K562 (cell line): ENCODE data around the gene ATP6V0A1. TPM values are rescaled to one million over a fixed set of nuclear protein-coding genes. Genes with fewer than 3 reads are reported as not detected.
"Not testable (repeated sequence)": the region's sequence is repeated elsewhere in the genome, so short reads cannot be mapped to it uniquely, and the experiment has no call there.

Experiments
- ATAC-seq: fragments of 200-7000 bp; cut with Tn5 transposase; 3 replicates; pipeline ENCODE4 v1.9.1; 2020; ENCODE audit warnings: moderate library complexity
- BruUV-seq: library from RNA; stranded (reverse); fragments of 400-500 nt; replicated peaks from 2 replicates; lab custom pipeline; 2021; lab: Mats Ljungman, UMichigan
- CTCF ChIA-PET: fragments of 300-600 bp; formaldehyde crosslinking; extraction: SDS; loops from one replicate; lab custom pipeline; 2021; ENCODE audit warnings: low intra/inter-chr PET ratio; lab: Yijun Ruan, JAX
- POLR2A ChIA-PET: fragments of 300-600, 350-650 bp; sonication (Branson Sonifier 250); formaldehyde crosslinking; extraction: SDS; loops from one replicate; lab custom pipeline; 2021; ENCODE audit warnings: antibody characterized with exemption, inconsistent platforms; lab: Yijun Ruan, JAX
- DNase-seq, 4 experiments: peaks; one replicate each; pipeline versions ENCODE4 v3.0.0 to v3.0.0-alpha.2; 2011 to 2018; ENCODE audit warnings: low spot score in 3 of 4, mixed read lengths in 3 of 4; ENCODE audit errors: extremely low read depth in 1 of 4
- FAIRE-seq: peaks from 2 replicates; lab custom pipeline; 2011; peaks lifted over from hg19 to GRCh38; lab: Jason Lieb, UNC
- H2AFZ ChIP-seq: 2 replicates; pipeline ENCODE4 v1.6.0; 2011; ENCODE audit warnings: low read depth, low read length, control low read depth, inconsistent platforms
- H3K27ac ChIP-seq: fragments of 200-600 bp; 3 replicates; pipeline ENCODE4 v1.8.0; 2011; ENCODE audit warnings: low read depth, mild to moderate bottlenecking, control low read depth, inconsistent platforms, low read length, moderate library complexity, mixed read lengths; ENCODE audit errors: extremely low read depth
- H3K27me3 ChIP-seq, 2 experiments: fragments of 300-600 bp in 1 of 2; 2 replicates in 1 of 2; 3 replicates in 1 of 2; pipeline versions ENCODE4 v1.6.0 to v1.8.0; 2011; ENCODE audit warnings: inconsistent platforms in 2 of 2, low read length in 2 of 2, mild to moderate bottlenecking in 1 of 2, mixed read lengths in 1 of 2, moderate library complexity in 1 of 2; ENCODE audit not compliant: control insufficient read depth in 2 of 2, insufficient read depth in 2 of 2
- H3K36me3 ChIP-seq: fragments of 300-600 bp; 3 replicates; pipeline ENCODE4 v1.8.0; 2011; ENCODE audit warnings: mild to moderate bottlenecking, low read length, inconsistent platforms; ENCODE audit not compliant: control insufficient read depth, insufficient read depth
- H3K4me1 ChIP-seq, 2 experiments: fragments of 200-600 bp in 1 of 2; replicated peaks in 1 of 2; 2 replicates in 1 of 2; 3 replicates in 1 of 2; pipeline versions ENCODE4 v1.5.1 to v1.8.0; 2011; ENCODE audit warnings: inconsistent platforms in 2 of 2, low read length in 2 of 2, mild to moderate bottlenecking in 1 of 2, mixed read lengths in 1 of 2, moderate library complexity in 1 of 2; ENCODE audit not compliant: control insufficient read depth in 2 of 2, insufficient read depth in 2 of 2
- H3K4me2 ChIP-seq: 2 replicates; pipeline ENCODE4 v1.6.1; 2011; ENCODE audit warnings: low read length, control low read depth, inconsistent platforms, mixed read lengths; ENCODE audit not compliant: insufficient read depth
- H3K4me3 ChIP-seq: fragments of 200-600 bp; sonication (generic), shearing (Covaris generic); 2 replicates; pipeline ENCODE4 v1.5.1; 2016; ENCODE audit warnings: control low read depth, inconsistent platforms
- H3K79me2 ChIP-seq: fragments of 200-600 bp; 3 replicates; pipeline ENCODE4 v1.8.0; 2011; ENCODE audit warnings: low read length, inconsistent platforms; ENCODE audit not compliant: control insufficient read depth, insufficient read depth
- H3K9ac ChIP-seq, 2 experiments: 2 replicates each; pipeline versions ENCODE4 v1.6.0 to v1.6.1; 2011; ENCODE audit warnings: low read depth in 2 of 2, low read length in 2 of 2, control low read depth in 1 of 2, inconsistent platforms in 1 of 2, mild to moderate bottlenecking in 1 of 2, mixed read lengths in 1 of 2; ENCODE audit not compliant: insufficient read depth in 1 of 2
- H3K9me1 ChIP-seq: one replicate; pipeline ENCODE4 v1.6.0; 2011; ENCODE audit warnings: inconsistent platforms, mild to moderate bottlenecking, low read length, moderate library complexity; ENCODE audit not compliant: control insufficient read depth, insufficient read depth
- H3K9me3 ChIP-seq: replicated peaks from 2 replicates; pipeline ENCODE4 v1.5.1; 2011; ENCODE audit warnings: low read depth, low read length, inconsistent platforms; ENCODE audit not compliant: control insufficient read depth, insufficient read depth
- H4K20me1 ChIP-seq: replicated peaks from 2 replicates; pipeline ENCODE4 v1.6.1; 2011; ENCODE audit warnings: low read length, inconsistent platforms, mixed read lengths; ENCODE audit not compliant: control insufficient read depth, insufficient read depth
- FOXP1 ChIP-seq: sonication (generic); formaldehyde crosslinking; IDR thresholded peaks from 2 replicates; pipeline ENCODE4 v1.8.0; 2022; ENCODE audit warnings: mild to moderate bottlenecking, missing genetic modification reagents
- KDM5B ChIP-seq: fragments of 200-600 bp; sonication (generic); IDR thresholded peaks from 2 replicates; pipeline ENCODE4 v1.6.1; 2012; ENCODE audit warnings: low read depth, mild to moderate bottlenecking, moderate library complexity, low read length, control low read depth, inconsistent platforms; ENCODE audit not compliant: insufficient replicate concordance
- POLR2G ChIP-seq: fragments of 200-400 bp; formaldehyde crosslinking; IDR thresholded peaks from 2 replicates; pipeline ENCODE4 v1.6.1; 2017; ENCODE audit warnings: low read depth, mild to moderate bottlenecking, antibody characterized with exemption, low read length, moderate library complexity
- ZNF780A ChIP-seq: fragments of 250-450 bp; sonication (Bioruptor Pico); IDR thresholded peaks from 2 replicates; pipeline ENCODE4 v1.5.0; 2021; ENCODE audit warnings: mild to moderate bottlenecking
- WGBS: fragments of 100-300 bp; shearing (Covaris generic); methylation state at CpG from one replicate; pipeline ENCODE4 v1.1.6; 2016; ENCODE audit warnings: low coverage, mixed read lengths; ENCODE audit not compliant: insufficient coverage; ENCODE audit errors: missing lambda C conversion rate; 5-methylcytosine and 5-hydroxymethylcytosine counted together
- in situ Hi-C: fragments of 300-500 bp; cut with MboI; formaldehyde crosslinking; loops from 4 replicates; pipeline ENCODE4 v1.15.0; 2018; ENCODE audit warnings: inconsistent platforms, mixed read lengths
- intact Hi-C: fragments of 100-400 bp; cut with micrococcal nuclease; formaldehyde crosslinking; loops from 2 replicates; pipeline ENCODE4 v1.14.2; 2022
- polyA plus RNA-seq, 8 experiments: library from polyadenylated mRNA; depleted of rRNA in 4 of 8; stranded (reverse) in 5 of 8; unstranded in 3 of 8; fragments of >200 nt; fragmentation: Nextera tagmentation in 2 of 8; fragmentation: Illumina TruSeq in 1 of 8; extraction: Ambion mirVana in 2 of 8; extraction: Trizol in 1 of 8; gene quantifications; 2 replicates each; pipeline versions ENCODE4 v1.2.1 to v1.2.3, GENCODE V29; 2011 to 2014; ENCODE audit warnings: inconsistent platforms in 1 of 8, missing spikeins in 1 of 8
- total RNA-seq, 7 experiments: library from RNA; depleted of rRNA in 6 of 7; stranded (reverse); fragments of >200 nt in 6 of 7; fragmentation: Illumina TruSeq in 2 of 7; extraction: Trizol in 2 of 7; gene quantifications; 2 replicates each; pipeline versions ENCODE4 v1.2.1 to v1.2.3, GENCODE V29; 2011 to 2021; ENCODE audit warnings: low replicate concordance in 1 of 7

ATP6V0A1 gene
- total and polyA plus RNA-seq, 9 of the 15 experiments (the other 6 are each of a cell fraction or from before 2014, with no cell fraction given) = 11.8 to 158 (median 75.5) TPM

DNA sequence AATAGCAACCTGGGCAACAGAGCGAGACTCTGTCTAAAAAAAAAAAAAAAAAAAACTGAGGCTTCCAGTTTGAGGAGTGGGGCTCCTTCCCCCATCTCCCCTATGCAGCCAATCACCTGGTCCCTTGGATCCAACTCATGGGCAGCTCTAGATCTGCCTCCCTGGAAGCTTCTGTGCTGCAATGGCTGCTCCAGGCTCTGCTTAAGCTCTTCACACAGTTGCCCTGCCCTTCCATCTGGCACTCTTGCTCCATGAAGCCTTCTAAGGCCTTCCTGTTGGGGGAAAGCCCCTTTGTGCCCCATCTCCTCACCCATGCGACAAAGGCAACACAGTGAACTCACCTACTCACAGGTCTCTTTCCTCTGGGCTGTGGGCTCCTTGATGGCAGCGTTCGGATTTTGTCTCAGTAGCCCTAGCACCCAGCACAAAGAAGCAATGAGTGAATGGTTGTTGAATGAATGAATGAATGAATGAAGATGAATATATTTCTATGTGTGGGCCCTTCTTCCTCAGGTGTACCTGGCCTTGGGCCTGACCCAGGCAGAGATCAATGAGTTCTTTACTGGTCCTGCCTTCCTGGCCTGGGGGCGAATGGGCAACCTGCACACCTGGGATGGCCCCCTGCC is 79.3 kb downstream of the ATP6V0A1 start:
- peaks cover 23 to 44% of the 10 kb centered on the region in 2 experiments; a peak in 4 of 5 replicates for H3K4me1 ChIP-seq
- H3K9me1 ChIP-seq = no peaks in the 10 kb centered on the region
- H4K20me1 ChIP-seq = no peaks in the 10 kb centered on the region; the same call in 1 of the 2 replicates
- intact Hi-C loops = no loop called here
- H2AFZ ChIP-seq = no peak overlapping the region
- ATAC-seq (no peak), FAIRE-seq (no peak), DNase-seq (peak in 1 of 4 experiments; percentile 4)
- ChIA-PET POLR2A (interaction anchor here (0.7 to 1.6 kb wide), 2 partner anchors 17 to 25 kb away, joined by 4 read pairs; no protein-coding TSS in a partner anchor), CTCF (no interaction called here)
- TF ChIP-seq FOXP1 (CRISPR knock-in tag) (no peak), ZNF780A (CRISPR knock-in tag) (no peak)
- H3K27ac ChIP-seq = no peak overlapping the region
- H3K36me3 ChIP-seq = peaks cover 28% of the 10 kb centered on the region; the same call in 2 of the 3 replicates
- no TSS peak for BruUV-seq
- WGBS = 92% methylated on average over 5 of the region's 5 CpGs
- in situ Hi-C loops = no loop called here
- H3K79me2 ChIP-seq = peaks cover 17% of the 10 kb centered on the region
- no peak overlapping the region for H3K4me3 ChIP-seq
- H3K27me3 ChIP-seq = no peaks in the 10 kb centered on the region
- H3K9ac ChIP-seq = peak overlapping the region in 1 of 2 experiments; percentile 15; a peak in 1 of 4 replicates
- no peaks in the 10 kb centered on the region for H3K9me3 ChIP-seq
- no peak overlapping the region for H3K4me2 ChIP-seq

DNA sequence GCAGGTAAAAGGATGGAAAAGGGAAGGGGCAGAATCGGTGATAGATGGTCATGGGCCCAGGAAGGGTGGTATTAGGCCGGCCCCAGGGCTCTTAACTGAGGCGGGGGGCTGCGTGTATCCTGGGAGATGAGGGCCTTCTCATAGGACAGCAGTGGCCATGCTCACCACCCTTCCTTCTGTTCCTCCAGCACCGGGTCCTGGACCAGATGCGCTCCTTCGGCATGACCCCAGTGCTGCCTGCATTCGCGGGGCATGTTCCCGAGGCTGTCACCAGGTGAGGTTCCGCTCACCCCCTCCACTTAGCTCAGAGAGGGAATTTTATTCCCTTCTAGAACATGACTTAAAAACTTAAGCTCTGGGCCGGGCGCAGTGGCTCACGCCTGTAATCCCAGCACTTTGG is 79.8 kb downstream of the ATP6V0A1 start:
- Histone ChIP-seq H3K79me2 (peaks cover 17% of the 10 kb centered on the region), H3K27me3 (no peaks in the 10 kb centered on the region), H3K9me3 (no peaks in the 10 kb centered on the region), H3K27ac (no peak overlapping the region), H3K4me1 (peaks cover 23 to 49% of the 10 kb centered on the region in 2 experiments; a peak in 4 of 5 replicates), H3K4me3 (no peak overlapping the region), H4K20me1 (no peaks in the 10 kb centered on the region; the same call in 1 of the 2 replicates), H2AFZ (no peak overlapping the region), H3K9me1 (no peaks in the 10 kb centered on the region), H3K4me2 (no peak overlapping the region), H3K36me3 (peaks cover 34% of the 10 kb centered on the region; the same call in 2 of the 3 replicates), H3K9ac (peak overlapping the region in 1 of 2 experiments; percentile 70; a peak in 1 of 4 replicates)
- ATAC-seq (no peak), DNase-seq (no peak), FAIRE-seq (no peak)
- POLR2A ChIA-PET = interaction anchor here (1.6 kb wide), 1 partner anchor 16 kb away, joined by 4 read pairs; no protein-coding TSS in a partner anchor
- 0 out of 2 replicates have a peak, but pooled peaks have one; percentile 26 for TF ChIP-seq POLR2G
- no peak for TF ChIP-seq KDM5B
- BruUV-seq = no TSS peak
- 95% methylated on average over 14 of the region's 14 CpGs for WGBS
- intact Hi-C loops = no loop called here
- in situ Hi-C loops = no loop called here
- CTCF ChIA-PET = no interaction called here

DNA sequence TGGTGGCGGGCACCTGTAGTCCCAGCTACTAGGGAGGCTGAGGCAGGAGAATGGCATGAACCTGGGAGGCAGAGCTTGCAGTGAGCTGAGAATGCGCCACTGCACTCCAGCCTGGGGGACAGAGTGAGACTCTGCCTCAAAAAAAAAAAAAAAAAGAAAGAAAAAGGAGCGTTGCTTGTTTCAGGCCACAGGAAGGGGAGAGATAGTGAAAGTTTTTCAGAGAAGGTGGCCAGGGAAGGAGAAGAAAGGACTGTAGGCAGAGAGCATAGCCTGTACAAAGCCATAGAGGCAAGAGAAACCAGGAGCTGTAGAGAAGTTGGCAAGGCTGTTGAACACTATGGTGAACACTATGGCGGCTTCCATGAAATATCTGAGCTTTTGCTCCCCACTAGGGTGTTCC is 81.9 kb downstream of the ATP6V0A1 start:
- H2AFZ ChIP-seq, FAIRE-seq, H3K9ac ChIP-seq, CTCF ChIA-PET, DNase-seq, ATAC-seq, H3K9me3 ChIP-seq, in situ Hi-C loops, BruUV-seq, H3K4me3 ChIP-seq, H3K9me1 ChIP-seq, intact Hi-C loops, H3K4me2 ChIP-seq, H4K20me1 ChIP-seq, H3K27ac ChIP-seq, H3K27me3 ChIP-seq: not testable (repeated sequence)
- 89% methylated on average over 2 of the region's 4 CpGs for WGBS
- H3K79me2 ChIP-seq = peaks cover 16% of the 10 kb centered on the region
- POLR2A ChIA-PET = interaction anchor here (0.6 to 1.5 kb wide), 2 partner anchors 21 to 26 kb away, joined by 3 read pairs; no protein-coding TSS in a partner anchor
- peaks cover 40% of the 10 kb centered on the region; the same call in 2 of the 3 replicates for H3K36me3 ChIP-seq
- H3K4me1 ChIP-seq = peaks cover 15 to 41% of the 10 kb centered on the region in 2 experiments; a peak in 4 of 5 replicates
